Fibroblast of skin of right biceps (primary cell): ENCODE measurements around the gene NCK2.
A peak's percentile ranks its signal among the peaks of the same experiment; 100 is the strongest.

Experiments
- DNase-seq: peaks from one replicate; pipeline ENCODE4 v3.0.0-alpha.2; 2013

The NCK2 gene

DNA sequence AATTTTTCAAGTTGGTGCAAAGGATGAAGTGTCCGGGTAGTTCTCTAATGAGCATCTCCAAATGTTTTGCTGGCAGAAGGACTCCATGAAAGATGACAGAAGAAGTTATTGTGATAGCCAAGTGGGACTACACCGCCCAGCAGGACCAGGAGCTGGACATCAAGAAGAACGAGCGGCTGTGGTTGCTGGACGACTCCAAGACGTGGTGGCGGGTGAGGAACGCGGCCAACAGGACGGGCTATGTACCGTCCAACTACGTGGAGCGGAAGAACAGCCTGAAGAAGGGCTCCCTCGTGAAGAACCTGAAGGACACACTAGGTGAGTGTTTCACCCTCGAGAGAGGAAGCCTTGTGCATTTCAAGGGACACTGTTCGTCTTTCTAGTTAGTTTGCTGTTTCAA lies 110.3 kb downstream of the NCK2 start:
- DNase-seq = no peak

- no peak for DNase-seq
Measured at GRCh38 chr2:105856581-105856980, 111.9 kb downstream of the NCK2 start.

GRCh38 chr2:105857076-105857740 lies 112.5 kb downstream of the NCK2 start:
- DNase-seq = no peak

DNA sequence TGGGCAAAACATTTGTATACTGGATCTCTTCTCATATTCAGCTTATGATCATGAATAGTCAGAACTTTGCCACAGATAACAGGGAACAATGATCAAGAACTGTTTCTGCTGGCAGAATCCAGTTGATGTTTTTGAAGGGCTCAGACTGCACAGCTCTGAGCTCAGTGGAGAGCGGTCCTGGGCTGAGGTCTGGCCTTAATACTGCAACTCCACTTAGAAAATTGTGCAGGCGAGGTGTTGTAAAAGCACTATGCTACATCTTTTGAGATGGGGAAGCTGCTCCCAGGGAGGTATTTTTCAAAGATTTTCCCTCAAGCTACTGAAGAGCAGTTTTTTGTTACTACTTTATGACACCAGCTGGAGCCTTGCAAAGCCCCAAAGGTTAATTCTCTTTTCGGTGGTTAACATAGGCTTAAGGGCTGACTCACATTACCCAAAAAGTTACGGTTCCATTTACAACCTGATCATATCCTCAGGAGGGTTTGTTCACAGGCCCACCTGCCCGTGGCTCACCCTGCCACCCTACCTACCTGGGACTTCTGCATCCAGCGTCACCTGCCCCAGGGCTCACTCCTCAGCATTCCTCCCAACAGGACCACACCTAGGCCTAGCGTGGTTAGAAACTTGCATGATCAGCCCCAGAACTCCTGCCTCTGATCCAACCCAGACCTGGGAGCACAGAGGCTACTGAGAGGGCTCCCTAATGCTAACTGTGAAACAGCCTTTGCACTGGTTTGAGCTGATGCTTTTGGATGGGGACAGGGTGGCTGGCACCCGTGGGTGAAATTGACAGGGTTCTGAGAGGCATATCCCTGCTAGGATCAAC lies 114.4 kb downstream of the NCK2 start:
- DNase-seq = no peak

GRCh38 chr2:105859694-105859951 lies 114.9 kb downstream of the NCK2 start:
- DNase-seq = no peak

DNA sequence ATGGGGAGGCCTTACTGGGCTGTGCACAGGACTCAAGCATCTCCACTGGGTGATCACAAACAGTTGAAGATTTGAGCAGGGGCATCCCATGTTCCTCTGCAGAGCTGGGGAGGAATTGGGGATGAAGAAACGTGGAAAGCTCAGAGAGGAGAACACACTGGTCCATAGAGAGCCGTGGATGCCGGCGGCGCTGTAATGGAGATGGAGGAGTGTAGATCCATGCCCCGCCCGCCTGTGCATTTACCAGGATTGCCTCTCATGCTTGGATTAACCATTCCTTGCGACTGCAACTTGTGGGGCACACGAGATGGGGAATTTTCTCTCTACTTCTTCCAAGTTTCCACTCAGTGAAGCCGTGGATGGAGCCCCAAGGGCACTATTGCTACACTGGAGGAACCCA lies 115.9 kb downstream of the NCK2 start:
- no peak for DNase-seq

DNA sequence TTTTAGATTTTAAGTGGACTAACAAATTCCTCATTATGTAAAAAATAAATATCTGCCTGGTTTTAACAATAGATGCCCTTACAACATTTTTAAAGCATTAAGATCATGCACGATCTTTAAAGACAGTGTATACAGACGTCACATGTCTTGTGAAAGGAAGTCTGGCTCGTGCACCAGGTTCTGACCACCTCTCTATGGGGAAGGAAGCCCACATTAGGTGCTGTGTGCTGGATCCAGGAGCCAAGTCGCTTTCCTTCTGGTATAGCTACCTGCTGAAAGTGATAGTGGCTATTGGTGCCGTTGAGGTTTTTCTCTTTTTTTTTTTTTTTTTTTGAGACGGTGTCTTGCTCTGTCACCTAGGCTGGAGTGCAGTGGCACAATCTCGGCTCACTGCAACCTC lies 116.5 kb downstream of the NCK2 start:
- DNase-seq = no peak

DNA sequence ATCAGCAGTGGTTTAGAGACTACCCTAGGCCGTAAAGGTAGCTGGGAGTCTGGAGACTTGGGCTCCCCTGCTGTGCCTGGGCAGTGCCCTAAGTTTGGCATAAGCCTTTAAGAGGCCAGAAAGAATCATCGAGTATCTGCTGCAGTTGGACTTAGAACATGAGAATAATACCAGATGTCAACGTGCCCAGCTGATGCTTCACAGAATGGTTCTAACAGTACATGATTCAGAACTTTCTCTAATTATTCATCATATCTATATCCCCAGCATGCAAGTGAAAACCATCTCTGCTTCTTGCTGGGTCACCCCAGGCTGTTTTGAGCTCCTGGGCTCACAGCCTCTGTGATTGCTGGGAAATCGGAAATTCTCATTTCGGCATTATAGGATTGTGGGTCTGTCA lies 118.1 kb downstream of the NCK2 start:
- no peak for DNase-seq

GRCh38 chr2:105864262-105864661 lies 119.5 kb downstream of the NCK2 start:
- DNase-seq = no peak

DNA sequence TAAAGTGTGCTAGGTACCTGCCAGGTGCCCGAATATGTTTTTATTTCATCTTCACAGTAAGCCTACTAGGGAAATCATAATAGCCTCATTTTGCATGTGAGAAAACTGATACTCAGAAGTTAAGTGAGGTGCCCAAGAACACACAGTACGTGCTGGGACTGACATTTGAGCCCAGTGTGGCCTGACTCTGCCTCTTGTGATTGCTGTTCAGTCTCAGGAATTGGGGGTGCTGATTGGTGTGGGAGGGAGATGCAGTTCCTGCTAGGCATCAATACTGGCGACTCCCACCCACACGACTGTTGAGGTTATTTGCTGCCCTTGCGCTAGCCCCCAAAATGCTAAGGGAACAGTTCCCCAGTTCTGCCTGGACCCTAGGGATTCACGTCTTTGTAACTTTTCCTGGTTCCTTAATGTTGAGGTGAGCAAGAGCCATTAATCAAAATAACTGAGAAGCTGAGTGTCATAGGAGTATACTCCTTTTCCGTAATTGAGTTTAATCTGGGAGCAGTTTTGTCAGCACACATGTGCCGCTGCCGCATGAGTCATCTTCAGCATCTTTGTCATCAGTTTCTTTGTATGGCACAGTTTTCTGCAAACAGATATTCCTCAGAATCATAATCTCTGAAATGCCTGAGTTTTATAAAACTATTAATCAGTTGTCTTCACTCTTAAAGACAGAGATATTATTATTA lies 120.7 kb downstream of the NCK2 start:
- peak; percentile 73 for DNase-seq

- peak; percentile 81 for DNase-seq
Measured at GRCh38 chr2:105866216-105867185, 121.8 kb downstream of the NCK2 start.

GRCh38 chr2:105867587-105867986 lies 122.9 kb downstream of the NCK2 start:
- DNase-seq = no peak

- no peak for DNase-seq
Measured at GRCh38 chr2:105868060-105868459, 123.3 kb downstream of the NCK2 start.

- DNase-seq = no peak
Measured at GRCh38 chr2:105869341-105869740, 124.6 kb downstream of the NCK2 start.

DNA sequence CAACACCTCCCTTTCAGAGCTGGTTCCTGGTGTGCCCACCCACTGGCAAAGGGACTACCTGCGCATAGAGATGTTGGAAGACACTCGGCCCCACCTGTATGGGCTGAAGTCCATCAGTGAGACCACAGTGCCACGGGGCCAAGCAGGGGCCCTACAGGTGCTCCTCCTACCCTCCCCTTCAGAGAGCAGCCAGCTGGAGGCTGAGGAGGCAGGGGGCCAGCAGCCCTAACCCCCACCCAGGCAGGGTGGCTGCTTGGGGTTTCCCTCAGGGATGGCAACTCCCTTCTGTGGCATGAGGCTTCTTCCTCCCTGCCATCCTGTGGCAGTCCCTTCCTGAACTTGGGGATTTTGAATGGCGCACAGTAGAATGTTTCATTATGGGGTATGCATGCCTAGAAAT lies 125.3 kb downstream of the NCK2 start:
- DNase-seq = no peak

- DNase-seq = peak; percentile 8
Measured at GRCh38 chr2:105870858-105871257, 126.1 kb downstream of the NCK2 start.

- DNase-seq = no peak
Measured at GRCh38 chr2:105872142-105872728, 127.5 kb downstream of the NCK2 start.

DNA sequence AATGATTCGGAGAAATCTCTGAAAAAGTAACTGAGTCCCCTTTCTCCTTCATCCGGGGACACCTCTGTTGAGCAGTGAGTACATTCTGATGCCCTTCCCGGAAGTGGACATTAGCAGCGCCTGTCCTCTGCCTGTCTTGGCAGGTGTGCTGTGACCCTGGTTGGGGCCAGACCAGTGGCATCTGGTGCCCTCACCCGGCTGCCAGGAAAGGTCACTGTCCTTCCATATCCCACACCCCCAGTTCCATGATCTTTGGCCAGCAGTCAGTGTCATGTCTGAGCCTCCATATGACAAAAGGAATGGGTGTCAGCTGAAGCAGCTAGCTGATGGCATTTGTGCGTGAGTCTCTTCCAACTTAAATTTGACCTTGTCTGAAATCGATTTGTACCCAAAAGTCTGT lies 128.1 kb downstream of the NCK2 start:
- DNase-seq = no peak

GRCh38 chr2:105873281-105873680 lies 128.6 kb downstream of the NCK2 start:
- DNase-seq = no peak

GRCh38 chr2:105873721-105874120 lies 129.0 kb downstream of the NCK2 start:
- DNase-seq = peak; percentile 77

GRCh38 chr2:105874466-105874865 lies 129.8 kb downstream of the NCK2 start:
- no peak for DNase-seq

- no peak for DNase-seq
Measured at GRCh38 chr2:105875241-105875640, 130.5 kb downstream of the NCK2 start.

- no peak for DNase-seq
Measured at GRCh38 chr2:105876191-105876590, 131.5 kb downstream of the NCK2 start.
